ENCODE measurements around the gene ZNF777.

The ZNF777 gene

DNA sequence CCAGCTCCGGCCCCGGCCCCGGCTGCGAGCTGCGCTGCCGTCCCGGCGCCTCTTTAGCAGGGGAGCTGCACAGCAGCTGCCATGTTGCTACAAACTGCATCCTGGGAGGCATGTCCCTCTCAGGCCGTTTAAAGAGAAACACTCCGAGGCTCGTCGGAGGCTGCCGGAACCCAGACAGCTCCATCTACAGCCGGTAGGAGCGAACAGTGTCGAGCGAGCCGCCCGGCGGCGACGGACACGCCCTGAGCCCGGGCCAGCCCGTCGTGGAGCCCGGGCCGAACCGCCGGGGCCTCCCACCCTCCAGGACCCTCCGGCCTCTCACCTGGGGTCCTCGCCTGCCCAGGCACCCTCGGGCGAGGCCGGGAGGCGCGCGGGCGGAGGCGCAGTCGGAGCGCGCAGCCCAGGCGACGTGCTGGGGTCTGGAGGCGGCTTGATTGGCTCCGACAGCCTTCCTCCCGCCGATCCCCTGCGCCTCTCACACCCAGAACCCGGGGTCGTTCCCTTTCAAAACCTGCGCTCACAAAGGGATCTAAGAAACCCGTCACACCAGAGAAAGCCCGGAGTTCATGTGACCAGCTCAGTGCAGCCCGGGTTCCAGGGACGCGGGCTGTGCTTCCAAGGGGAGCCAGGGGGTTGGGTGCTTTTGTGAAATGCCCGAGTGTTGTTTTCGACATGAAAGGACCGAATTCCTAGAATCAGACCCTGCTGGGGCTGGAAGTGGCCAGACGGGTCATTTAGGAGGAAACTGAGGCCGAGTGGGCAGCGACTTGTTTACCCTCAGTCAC lies at the start of gene ZNF777:
Gene ZNF777, minus strand, starts transcription at position 570 of the 785 bp plus-strand sequence. CDS start 5,040 bp downstream, outside the sequence.
- peak within 1 kb of the TSS; percentile 75 for H3K4me3 ChIP-seq (replicated peaks; ENCODE audit: low read depth, low read length)
- H3K36me3 ChIP-seq (ENCODE audit: control insufficient read depth, insufficient read depth, low read length): no peaks in the 10 kb centered on the region
- TF ChIP-seq, protein P1, sequence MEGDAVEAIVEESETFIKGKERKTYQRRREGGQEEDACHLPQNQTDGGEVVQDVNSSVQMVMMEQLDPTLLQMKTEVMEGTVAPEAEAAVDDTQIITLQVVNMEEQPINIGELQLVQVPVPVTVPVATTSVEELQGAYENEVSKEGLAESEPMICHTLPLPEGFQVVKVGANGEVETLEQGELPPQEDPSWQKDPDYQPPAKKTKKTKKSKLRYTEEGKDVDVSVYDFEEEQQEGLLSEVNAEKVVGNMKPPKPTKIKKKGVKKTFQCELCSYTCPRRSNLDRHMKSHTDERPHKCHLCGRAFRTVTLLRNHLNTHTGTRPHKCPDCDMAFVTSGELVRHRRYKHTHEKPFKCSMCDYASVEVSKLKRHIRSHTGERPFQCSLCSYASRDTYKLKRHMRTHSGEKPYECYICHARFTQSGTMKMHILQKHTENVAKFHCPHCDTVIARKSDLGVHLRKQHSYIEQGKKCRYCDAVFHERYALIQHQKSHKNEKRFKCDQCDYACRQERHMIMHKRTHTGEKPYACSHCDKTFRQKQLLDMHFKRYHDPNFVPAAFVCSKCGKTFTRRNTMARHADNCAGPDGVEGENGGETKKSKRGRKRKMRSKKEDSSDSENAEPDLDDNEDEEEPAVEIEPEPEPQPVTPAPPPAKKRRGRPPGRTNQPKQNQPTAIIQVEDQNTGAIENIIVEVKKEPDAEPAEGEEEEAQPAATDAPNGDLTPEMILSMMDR (IDR thresholded peaks at IDR 0.05; ENCODE audit: insufficient read depth, low read length, poor library complexity, severe bottlenecking): peak; percentile 49
- DNase-seq (ENCODE audit: extremely low read depth, insufficient read length): peak; percentile 82
- no peaks in the 10 kb centered on the region for H3K27me3 ChIP-seq (replicated peaks; ENCODE audit: control insufficient read depth, insufficient read depth, low read length)

DNA sequence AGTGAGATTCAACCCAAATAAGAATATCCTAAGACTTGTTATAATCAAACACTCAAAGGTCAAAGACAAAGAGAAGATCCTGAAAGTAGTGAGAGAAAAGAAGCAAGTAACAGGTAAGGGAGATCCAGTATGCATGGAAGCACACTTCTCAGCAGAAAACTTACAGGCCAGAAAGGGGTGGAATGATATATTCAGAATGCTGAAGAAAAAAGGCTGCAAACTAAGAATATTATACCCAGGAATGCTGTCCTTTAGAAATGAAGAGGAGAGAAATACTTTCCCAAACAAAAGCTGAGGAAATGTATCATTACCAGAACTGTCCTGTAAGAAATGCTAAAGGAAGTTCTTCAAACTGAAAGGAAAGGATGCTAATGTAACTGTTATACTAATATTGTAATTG lies 49.4 kb upstream of the ZNF777 start:
- Histone ChIP-seq H3K4me3 (replicated peaks; ENCODE audit: low read depth, low read length) (no peak overlapping the region), H3K36me3 (ENCODE audit: control insufficient read depth, insufficient read depth, low read length) (no peaks in the 10 kb centered on the region), H3K27me3 (replicated peaks; ENCODE audit: control insufficient read depth, insufficient read depth, low read length) (no peaks in the 10 kb centered on the region)
- DNase-seq (ENCODE audit: extremely low read depth, insufficient read length): no peak
- TF ChIP-seq, protein P1 (IDR thresholded peaks at IDR 0.05; ENCODE audit: insufficient read depth, low read length, poor library complexity, severe bottlenecking): no peak

DNA sequence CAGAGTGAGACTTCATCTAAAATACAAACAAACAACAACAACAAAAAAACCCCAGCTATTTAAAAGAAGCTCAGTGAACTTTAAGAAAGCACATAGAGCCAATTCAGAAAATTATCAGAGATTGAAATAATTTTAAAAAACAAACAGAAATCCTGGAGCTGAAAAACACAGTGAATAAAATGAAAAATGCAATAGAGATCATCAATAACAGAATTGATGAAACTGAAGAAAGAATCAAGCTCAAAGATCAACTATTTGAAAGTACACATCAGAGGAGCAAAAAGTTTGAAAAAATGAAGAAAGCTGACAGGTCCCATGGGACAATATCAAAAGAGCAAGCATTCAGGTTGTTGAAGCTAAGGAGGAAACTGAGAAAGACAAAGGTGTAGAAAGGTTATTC lies 48.9 kb upstream of the ZNF777 start:
- Histone ChIP-seq H3K36me3 (ENCODE audit: control insufficient read depth, insufficient read depth, low read length) (no peaks in the 10 kb centered on the region), H3K27me3 (replicated peaks; ENCODE audit: control insufficient read depth, insufficient read depth, low read length) (no peaks in the 10 kb centered on the region), H3K4me3 (replicated peaks; ENCODE audit: low read depth, low read length) (no peak overlapping the region)
- DNase-seq (ENCODE audit: extremely low read depth, insufficient read length): no peak
- TF ChIP-seq, protein P1 (IDR thresholded peaks at IDR 0.05; ENCODE audit: insufficient read depth, low read length, poor library complexity, severe bottlenecking): no peak

DNA sequence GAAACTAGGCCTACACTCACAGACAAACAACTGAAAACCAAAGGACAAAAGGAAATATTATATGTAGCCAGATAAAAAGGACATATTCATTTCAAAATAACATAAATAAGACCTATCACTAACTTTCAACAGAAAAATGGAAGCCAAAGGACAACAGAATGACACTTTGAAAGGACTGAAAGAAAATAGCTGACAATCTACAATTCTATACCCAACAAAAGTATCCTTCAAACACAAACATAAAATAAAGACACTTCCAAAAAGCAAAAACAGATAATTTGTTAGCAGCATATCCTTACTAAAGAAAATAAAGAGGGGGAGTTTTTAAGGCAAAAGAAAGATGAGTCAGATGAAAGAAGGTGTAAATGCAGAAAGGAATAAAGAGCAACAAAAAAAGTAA lies 44.7 kb upstream of the ZNF777 start:
- H3K27me3 ChIP-seq (replicated peaks; ENCODE audit: control insufficient read depth, insufficient read depth, low read length): no peaks in the 10 kb centered on the region
- TF ChIP-seq, protein P1 (IDR thresholded peaks at IDR 0.05; ENCODE audit: insufficient read depth, low read length, poor library complexity, severe bottlenecking): no peak
- H3K36me3 ChIP-seq (ENCODE audit: control insufficient read depth, insufficient read depth, low read length): no peaks in the 10 kb centered on the region
- DNase-seq (ENCODE audit: extremely low read depth, insufficient read length): no peak
- H3K4me3 ChIP-seq (replicated peaks; ENCODE audit: low read depth, low read length): no peak overlapping the region

DNA sequence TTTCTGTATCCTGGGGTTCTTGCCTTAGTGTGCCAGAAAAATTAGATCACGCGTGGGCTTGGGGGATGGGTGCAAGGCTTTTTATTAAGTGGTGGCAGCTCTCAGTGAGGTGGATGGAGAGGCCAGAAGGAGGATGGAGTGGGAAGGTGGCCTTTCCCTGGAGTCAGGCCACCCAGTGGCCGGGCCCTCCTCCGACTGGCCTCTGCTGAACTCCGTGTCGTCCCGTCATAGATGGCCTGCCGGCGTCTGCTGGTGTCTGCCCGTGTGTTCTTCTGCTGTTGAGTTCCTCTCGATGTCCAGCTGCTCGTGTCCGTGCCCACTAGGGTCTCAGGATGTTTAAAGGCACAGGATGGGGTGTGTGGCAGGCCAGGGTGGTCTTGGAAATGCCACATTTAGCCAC lies 40.8 kb upstream of the ZNF777 start:
- no peaks in the 10 kb centered on the region for H3K27me3 ChIP-seq (replicated peaks; ENCODE audit: control insufficient read depth, insufficient read depth, low read length)
- no peak for DNase-seq (ENCODE audit: extremely low read depth, insufficient read length)
- TF ChIP-seq, protein P1 (IDR thresholded peaks at IDR 0.05; ENCODE audit: insufficient read depth, low read length, poor library complexity, severe bottlenecking): no peak
- H3K36me3 ChIP-seq (ENCODE audit: control insufficient read depth, insufficient read depth, low read length): no peaks in the 10 kb centered on the region
- H3K4me3 ChIP-seq (replicated peaks; ENCODE audit: low read depth, low read length): no peak overlapping the region

Data from GM06990 (cell line).